HEK293 (cell line): ENCODE measurements around the gene LAG3.
A peak's percentile ranks its signal among the peaks of the same experiment; 100 is the strongest.

Source experiments
- CTCF ChIA-PET: fragments of 350-600 bp; formaldehyde crosslinking; extraction: SDS; loops from one replicate; lab custom pipeline; 2021; ENCODE audit warnings: antibody characterized with exemption; lab: Yijun Ruan, JAX
- POLR2A ChIA-PET: fragments of 300-600 bp; formaldehyde crosslinking; extraction: SDS; loops from one replicate; lab custom pipeline; 2020; ENCODE audit warnings: antibody characterized with exemption, inconsistent platforms; lab: Yijun Ruan, JAX
- H3K27ac ChIP-seq: fragments of 200-500 bp; sonication (Bioruptor generic); 2 replicates; pipeline ENCODE4 v1.5.1; 2014; ENCODE audit warnings: low read depth, low read length, control low read depth, inconsistent platforms; ENCODE audit errors: extremely low read depth
- H3K36me3 ChIP-seq, 2 experiments: fragments of 200-500 bp in 1 of 2; sonication (Bioruptor generic) in 1 of 2; 1 replicate in 1 of 2; 2 replicates in 1 of 2; pipeline ENCODE4 v1.5.1; 2014 to 2017; ENCODE audit warnings: inconsistent platforms in 2 of 2, low read length in 2 of 2; ENCODE audit not compliant: control insufficient read depth in 2 of 2, insufficient read depth in 1 of 2
- H3K4me1 ChIP-seq: fragments of 200-500 bp; sonication (Bioruptor generic); 2 replicates; pipeline ENCODE4 v1.5.1; 2014; ENCODE audit warnings: mild to moderate bottlenecking, low read length, inconsistent platforms; ENCODE audit not compliant: control insufficient read depth, insufficient read depth
- H3K4me3 ChIP-seq: 2 replicates; pipeline ENCODE4 v1.5.1; 2011; ENCODE audit warnings: low read depth, mild to moderate bottlenecking, control low read depth, low read length, moderate library complexity
- H3K9me3 ChIP-seq: fragments of 200-500 bp; sonication (Bioruptor generic); 2 replicates; pipeline ENCODE4 v1.5.1; 2014; ENCODE audit warnings: low read depth, low read length, inconsistent platforms; ENCODE audit not compliant: control insufficient read depth, insufficient read depth
- GLI2 ChIP-seq: fragments of 450-650 bp; formaldehyde crosslinking; IDR thresholded peaks from 2 replicates; pipeline ENCODE4; 2017; ENCODE audit warnings: missing biosample characterization, missing genetic modification characterization, low read depth, borderline replicate concordance
- HOXD13 ChIP-seq: sonication (generic); formaldehyde crosslinking; IDR thresholded peaks from 2 replicates; pipeline ENCODE4 v1.8.0; 2022; ENCODE audit warnings: missing genetic modification reagents, borderline replicate concordance
- IKZF3 ChIP-seq: fragments of 450-650 bp; IDR thresholded peaks from 2 replicates; pipeline ENCODE4 v1.5.0; 2018; ENCODE audit warnings: missing biosample characterization, mild to moderate bottlenecking, missing genetic modification characterization, moderate library complexity
- KLF16 ChIP-seq: fragments of 450-650 bp; formaldehyde crosslinking; IDR thresholded peaks from 2 replicates; pipeline ENCODE4 v1.5.1; 2017; ENCODE audit warnings: missing biosample characterization, missing genetic modification characterization
- SALL2 ChIP-seq: fragments of 450-650 bp; formaldehyde crosslinking; IDR thresholded peaks from 2 replicates; pipeline ENCODE4 v1.5.0; 2017; ENCODE audit warnings: missing biosample characterization, mild to moderate bottlenecking, missing genetic modification characterization, borderline replicate concordance
- SCRT1 ChIP-seq: fragments of 450-650 bp; formaldehyde crosslinking; IDR thresholded peaks from 2 replicates; pipeline ENCODE4 v1.5.1; 2016; ENCODE audit warnings: missing biosample characterization, missing genetic modification characterization, borderline replicate concordance
- TCF7L2 ChIP-seq: IDR thresholded peaks from 2 replicates; pipeline ENCODE4 v1.6.1; 2011; ENCODE audit warnings: low read depth, mild to moderate bottlenecking, inconsistent platforms, low read length, moderate library complexity, borderline replicate concordance
- TRIM28 ChIP-seq: IDR thresholded peaks from 2 replicates; pipeline ENCODE4 v1.6.1; 2011; ENCODE audit warnings: low read length, control low read depth, borderline replicate concordance
- ZNF112 ChIP-seq: fragments of 450-650 bp; formaldehyde crosslinking; IDR thresholded peaks from 2 replicates; pipeline ENCODE4 v1.5.0; 2017; ENCODE audit warnings: missing biosample characterization, missing genetic modification characterization
- ZNF132 ChIP-seq: fragments of 450-650 bp; formaldehyde crosslinking; IDR thresholded peaks from 2 replicates; pipeline ENCODE4 v1.5.1; 2017; ENCODE audit warnings: missing biosample characterization, missing genetic modification characterization, borderline replicate concordance
- ZNF366 ChIP-seq: fragments of 450-650 bp; formaldehyde crosslinking; conservative IDR thresholded peaks from 2 replicates; pipeline ENCODE4 v1.5.1; 2016; ENCODE audit warnings: missing biosample characterization, missing genetic modification characterization
- ZNF501 ChIP-seq: fragments of 450-650 bp; formaldehyde crosslinking; IDR thresholded peaks from 2 replicates; pipeline ENCODE4 v1.5.1; 2016; ENCODE audit warnings: missing biosample characterization, missing genetic modification characterization
- ZNF596 ChIP-seq: fragments of 450-650 bp; IDR thresholded peaks from 2 replicates; pipeline ENCODE4 v1.5.0; 2018; ENCODE audit warnings: missing biosample characterization, mild to moderate bottlenecking, missing genetic modification characterization, moderate library complexity
- ZNF600 ChIP-seq: fragments of 450-650 bp; formaldehyde crosslinking; IDR thresholded peaks from 2 replicates; pipeline ENCODE4 v1.5.1; 2016; ENCODE audit warnings: missing biosample characterization, missing genetic modification characterization
- ZNF660 ChIP-seq: fragments of 450-650 bp; IDR thresholded peaks from 2 replicates; pipeline ENCODE4 v1.5.1; 2018; ENCODE audit warnings: missing biosample characterization, mild to moderate bottlenecking, missing genetic modification characterization
- ZNF785 ChIP-seq: fragments of 450-650 bp; formaldehyde crosslinking; IDR thresholded peaks from 2 replicates; pipeline ENCODE4 v1.5.1; 2016; ENCODE audit warnings: missing biosample characterization, missing genetic modification characterization
- TF ChIP-seq, protein P1 (sequence below): fragments of 450-650 bp; formaldehyde crosslinking; IDR thresholded peaks from 2 replicates; pipeline ENCODE4 v1.5.1; 2016; ENCODE audit warnings: missing biosample characterization, missing genetic modification characterization
- TF ChIP-seq, protein P2 (sequence below): fragments of 450-650 bp; formaldehyde crosslinking; IDR thresholded peaks from 2 replicates; pipeline ENCODE4 v1.5.1; 2016; ENCODE audit warnings: missing biosample characterization, missing genetic modification characterization, low read depth
- TF ChIP-seq, protein P3 (sequence below): fragments of 450-650 bp; IDR thresholded peaks from 2 replicates; pipeline ENCODE4 v1.5.1; 2018; ENCODE audit warnings: missing biosample characterization, missing genetic modification characterization
- TF ChIP-seq, protein P4 (sequence below): fragments of 450-650 bp; formaldehyde crosslinking; IDR thresholded peaks from 2 replicates; pipeline ENCODE4 v1.5.1; 2016; ENCODE audit warnings: missing biosample characterization, missing genetic modification characterization

Gene LAG3

DNA sequence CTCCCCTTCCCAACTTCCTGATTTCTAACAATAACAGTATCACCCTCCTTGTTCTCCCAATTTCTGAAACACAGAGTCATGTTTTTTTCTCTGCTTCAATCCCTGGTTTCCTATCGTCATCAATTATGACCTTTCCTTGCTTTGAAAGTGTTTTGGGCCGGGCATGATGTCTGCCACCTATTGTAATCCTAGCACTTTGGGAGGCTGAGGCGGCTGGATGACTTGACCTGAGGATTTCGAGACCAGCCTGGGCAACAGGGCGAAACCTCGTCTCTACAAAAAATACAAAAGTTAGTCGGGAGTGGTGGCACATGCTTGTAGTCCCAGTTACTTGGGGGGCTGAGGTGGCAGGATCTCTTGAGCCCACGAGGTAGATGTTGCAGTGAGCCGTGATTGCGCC is 36.7 kb downstream of the LAG3 start:
- Histone ChIP-seq H3K4me3 (no peak overlapping the region), H3K9me3 (no peaks in the 10 kb centered on the region), H3K36me3 (no peaks in the 10 kb centered on the region), H3K27ac (no peak overlapping the region), H3K4me1 (no peaks in the 10 kb centered on the region)
- ChIA-PET CTCF (interaction anchor here (0.7 to 2.5 kb wide), 5 partner anchors 17 to 74 kb away, joined by 3 to 8 read pairs (median 4); no protein-coding TSS in a partner anchor), POLR2A (no interaction called here)
- TF ChIP-seq KLF16 (tag by site-specific recombination) (no peak), HOXD13 (CRISPR knock-in tag) (no peak), SCRT1 (tag by site-specific recombination) (no peak), ZNF596 (no peak), SALL2 (tag by site-specific recombination) (no peak), ZNF132 (tag by site-specific recombination) (no peak), ZNF112 (tag by site-specific recombination) (no peak), ZNF501 (no peak), IKZF3 (tag by site-specific recombination) (no peak), ZNF366 (no peak), TCF7L2 (no peak), TRIM28 (no peak), ZNF660 (tag by site-specific recombination) (no peak)
- TF ChIP-seq, protein P1, sequence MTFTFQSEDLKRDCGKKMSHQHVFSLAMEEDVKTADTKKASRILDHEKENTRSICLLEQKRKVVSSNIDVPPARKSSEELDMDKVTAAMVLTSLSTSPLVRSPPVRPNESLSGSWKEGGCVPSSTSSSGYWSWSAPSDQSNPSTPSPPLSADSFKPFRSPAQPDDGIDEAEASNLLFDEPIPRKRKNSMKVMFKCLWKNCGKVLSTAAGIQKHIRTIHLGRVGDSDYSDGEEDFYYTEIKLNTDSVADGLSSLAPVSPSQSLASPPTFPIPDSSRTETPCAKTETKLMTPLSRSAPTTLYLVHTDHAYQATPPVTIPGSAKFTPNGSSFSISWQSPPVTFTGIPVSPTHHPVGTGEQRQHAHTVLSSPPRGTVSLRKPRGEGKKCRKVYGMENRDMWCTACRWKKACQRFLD: no peak
- TF ChIP-seq, protein P2, sequence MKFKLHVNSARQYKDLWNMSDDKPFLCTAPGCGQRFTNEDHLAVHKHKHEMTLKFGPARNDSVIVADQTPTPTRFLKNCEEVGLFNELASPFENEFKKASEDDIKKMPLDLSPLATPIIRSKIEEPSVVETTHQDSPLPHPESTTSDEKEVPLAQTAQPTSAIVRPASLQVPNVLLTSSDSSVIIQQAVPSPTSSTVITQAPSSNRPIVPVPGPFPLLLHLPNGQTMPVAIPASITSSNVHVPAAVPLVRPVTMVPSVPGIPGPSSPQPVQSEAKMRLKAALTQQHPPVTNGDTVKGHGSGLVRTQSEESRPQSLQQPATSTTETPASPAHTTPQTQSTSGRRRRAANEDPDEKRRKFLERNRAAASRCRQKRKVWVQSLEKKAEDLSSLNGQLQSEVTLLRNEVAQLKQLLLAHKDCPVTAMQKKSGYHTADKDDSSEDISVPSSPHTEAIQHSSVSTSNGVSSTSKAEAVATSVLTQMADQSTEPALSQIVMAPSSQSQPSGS (tag by site-specific recombination): no peak
- TF ChIP-seq, protein P3, sequence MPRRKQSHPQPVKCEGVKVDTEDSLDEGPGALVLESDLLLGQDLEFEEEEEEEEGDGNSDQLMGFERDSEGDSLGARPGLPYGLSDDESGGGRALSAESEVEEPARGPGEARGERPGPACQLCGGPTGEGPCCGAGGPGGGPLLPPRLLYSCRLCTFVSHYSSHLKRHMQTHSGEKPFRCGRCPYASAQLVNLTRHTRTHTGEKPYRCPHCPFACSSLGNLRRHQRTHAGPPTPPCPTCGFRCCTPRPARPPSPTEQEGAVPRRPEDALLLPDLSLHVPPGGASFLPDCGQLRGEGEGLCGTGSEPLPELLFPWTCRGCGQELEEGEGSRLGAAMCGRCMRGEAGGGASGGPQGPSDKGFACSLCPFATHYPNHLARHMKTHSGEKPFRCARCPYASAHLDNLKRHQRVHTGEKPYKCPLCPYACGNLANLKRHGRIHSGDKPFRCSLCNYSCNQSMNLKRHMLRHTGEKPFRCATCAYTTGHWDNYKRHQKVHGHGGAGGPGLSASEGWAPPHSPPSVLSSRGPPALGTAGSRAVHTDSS (tag by site-specific recombination): no peak

DNA sequence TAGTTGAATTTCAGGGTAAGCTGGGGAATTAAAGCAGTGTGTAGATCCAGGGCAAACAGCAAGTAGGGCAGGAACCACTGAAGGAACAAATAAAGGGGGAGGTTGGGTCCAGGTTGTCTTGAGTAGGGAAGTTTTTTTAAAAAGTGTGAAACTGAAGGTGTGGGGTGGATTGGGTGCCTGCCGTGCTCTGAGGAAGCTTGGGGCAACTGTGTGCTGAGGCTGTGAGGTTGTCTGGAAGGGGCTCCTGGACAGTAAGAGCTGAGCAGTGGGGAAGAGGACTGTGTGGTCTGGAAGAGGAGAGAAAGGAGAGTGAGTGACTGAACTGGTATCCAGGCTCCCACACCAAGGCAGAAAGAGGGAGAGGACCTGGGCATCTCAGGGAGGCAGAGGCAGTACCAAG is 38.4 kb downstream of the LAG3 start:
- Histone ChIP-seq H3K9me3 (no peaks in the 10 kb centered on the region), H3K4me3 (no peak overlapping the region), H3K27ac (no peak overlapping the region), H3K36me3 (no peaks in the 10 kb centered on the region), H3K4me1 (no peaks in the 10 kb centered on the region)
- ChIA-PET POLR2A (interaction anchor here (1.7 kb wide), 1 partner anchor 44 kb away, joined by 6 read pairs; no protein-coding TSS in a partner anchor), CTCF (interaction anchor here (2.4 kb wide), 1 partner anchor 15 kb away, joined by 13 read pairs; no protein-coding TSS in a partner anchor)
- TF ChIP-seq GLI2 (tag by site-specific recombination) (no peak), ZNF785 (tag by site-specific recombination) (no peak), ZNF600 (tag by site-specific recombination) (0 out of 2 replicates have a peak, but pooled peaks have one; percentile 49)
- TF ChIP-seq, protein P4, sequence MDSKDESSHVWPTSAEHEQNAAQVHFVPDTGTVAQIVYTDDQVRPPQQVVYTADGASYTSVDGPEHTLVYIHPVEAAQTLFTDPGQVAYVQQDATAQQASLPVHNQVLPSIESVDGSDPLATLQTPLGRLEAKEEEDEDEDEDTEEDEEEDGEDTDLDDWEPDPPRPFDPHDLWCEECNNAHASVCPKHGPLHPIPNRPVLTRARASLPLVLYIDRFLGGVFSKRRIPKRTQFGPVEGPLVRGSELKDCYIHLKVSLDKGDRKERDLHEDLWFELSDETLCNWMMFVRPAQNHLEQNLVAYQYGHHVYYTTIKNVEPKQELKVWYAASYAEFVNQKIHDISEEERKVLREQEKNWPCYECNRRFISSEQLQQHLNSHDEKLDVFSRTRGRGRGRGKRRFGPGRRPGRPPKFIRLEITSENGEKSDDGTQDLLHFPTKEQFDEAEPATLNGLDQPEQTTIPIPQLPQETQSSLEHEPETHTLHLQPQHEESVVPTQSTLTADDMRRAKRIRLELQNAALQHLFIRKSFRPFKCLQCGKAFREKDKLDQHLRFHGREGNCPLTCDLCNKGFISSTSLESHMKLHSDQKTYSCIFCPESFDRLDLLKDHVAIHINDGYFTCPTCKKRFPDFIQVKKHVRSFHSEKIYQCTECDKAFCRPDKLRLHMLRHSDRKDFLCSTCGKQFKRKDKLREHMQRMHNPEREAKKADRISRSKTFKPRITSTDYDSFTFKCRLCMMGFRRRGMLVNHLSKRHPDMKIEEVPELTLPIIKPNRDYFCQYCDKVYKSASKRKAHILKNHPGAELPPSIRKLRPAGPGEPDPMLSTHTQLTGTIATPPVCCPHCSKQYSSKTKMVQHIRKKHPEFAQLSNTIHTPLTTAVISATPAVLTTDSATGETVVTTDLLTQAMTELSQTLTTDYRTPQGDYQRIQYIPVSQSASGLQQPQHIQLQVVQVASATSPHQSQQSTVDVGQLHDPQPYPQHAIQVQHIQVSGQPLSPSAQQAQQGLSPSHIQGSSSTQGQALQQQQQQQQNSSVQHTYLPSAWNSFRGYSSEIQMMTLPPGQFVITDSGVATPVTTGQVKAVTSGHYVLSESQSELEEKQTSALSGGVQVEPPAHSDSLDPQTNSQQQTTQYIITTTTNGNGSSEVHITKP (tag by site-specific recombination): peak; percentile 69
